Uterus (tissue), 4 donors: ENCODE results near the gene YWHAB. TPM values are rescaled to one million over a fixed set of nuclear protein-coding genes. Genes with fewer than 3 reads are reported as not detected.

Experiments used
- DNase-seq, 2 donors: peaks; one replicate each; pipeline ENCODE4 v3.0.0-alpha.2; 2019 to 2020
- H3K27ac ChIP-seq, 2 donors: fragments of 200-600 bp; sonication (generic); 1 replicate in 1 of 2; 2 replicates in 1 of 2; pipeline ENCODE4 v1.5.1; 2016 to 2018
- H3K27me3 ChIP-seq, 2 donors: fragments of 200-600 bp; sonication (generic); one replicate each; pipeline ENCODE4 v1.5.1; 2018 to 2019; ENCODE audit warnings: control low read depth in 1 of 2
- H3K36me3 ChIP-seq, 2 donors: fragments of 200-600 bp; sonication (generic); one replicate each; pipeline ENCODE4 v1.5.1; 2019; ENCODE audit warnings: control low read depth in 1 of 2
- H3K4me1 ChIP-seq, 2 donors: fragments of 200-600 bp; sonication (generic); one replicate each; pipeline ENCODE4 v1.5.1; 2018 to 2019; ENCODE audit warnings: control low read depth in 1 of 2
- H3K4me3 ChIP-seq, 2 donors: fragments of 200-600 bp; sonication (generic); 1 replicate in 1 of 2; 2 replicates in 1 of 2; pipeline ENCODE4 v1.5.1; 2018 to 2019; ENCODE audit warnings: mild to moderate bottlenecking in 1 of 2
- H3K9me3 ChIP-seq, 2 donors: fragments of 200-600 bp; sonication (generic); one replicate each; pipeline ENCODE4 v1.5.1; 2019; ENCODE audit warnings: control low read depth in 1 of 2
- POLR2A ChIP-seq, 2 donors: fragments of 450-650 bp; IDR thresholded peaks; one replicate each; pipeline ENCODE4 v1.6.1; 2016; ENCODE audit warnings: antibody characterized with exemption in 2 of 2, mild to moderate bottlenecking in 1 of 2, moderate library complexity in 1 of 2
- intact Hi-C: fragments of 100-400 bp; cut with DNase I; formaldehyde crosslinking; loops from one replicate; pipeline ENCODE4 v1.15.1; 2023; ENCODE audit warnings: low total_unique reads
- total RNA-seq, 4 donors: library from RNA; depleted of rRNA in 3 of 4; stranded (reverse); fragments of >200 nt in 3 of 4; gene quantifications; one replicate each; pipeline versions ENCODE4 v1.1.0 to v1.2.4, GENCODE V29; 2014 to 2023
- TF ChIP-seq, protein P1 (sequence below), 4 experiments: fragments of 200-600 bp in 2 of 4; fragments of 450-650 bp in 2 of 4; sonication (generic) in 2 of 4; IDR thresholded peaks; one replicate each; pipeline ENCODE4 v1.5.1; 2016 to 2019; ENCODE audit warnings: antibody characterized with exemption in 4 of 4, mild to moderate bottlenecking in 2 of 4, moderate library complexity in 1 of 4
- donor health status: DM: yes; HTN: yes; CAD: no.

Gene YWHAB
- 100 to 1,000 TPM in 2 of 4 donors, 10 to 100 TPM in 2; 54.3 to 131 (median 108) TPM for total RNA-seq

DNA sequence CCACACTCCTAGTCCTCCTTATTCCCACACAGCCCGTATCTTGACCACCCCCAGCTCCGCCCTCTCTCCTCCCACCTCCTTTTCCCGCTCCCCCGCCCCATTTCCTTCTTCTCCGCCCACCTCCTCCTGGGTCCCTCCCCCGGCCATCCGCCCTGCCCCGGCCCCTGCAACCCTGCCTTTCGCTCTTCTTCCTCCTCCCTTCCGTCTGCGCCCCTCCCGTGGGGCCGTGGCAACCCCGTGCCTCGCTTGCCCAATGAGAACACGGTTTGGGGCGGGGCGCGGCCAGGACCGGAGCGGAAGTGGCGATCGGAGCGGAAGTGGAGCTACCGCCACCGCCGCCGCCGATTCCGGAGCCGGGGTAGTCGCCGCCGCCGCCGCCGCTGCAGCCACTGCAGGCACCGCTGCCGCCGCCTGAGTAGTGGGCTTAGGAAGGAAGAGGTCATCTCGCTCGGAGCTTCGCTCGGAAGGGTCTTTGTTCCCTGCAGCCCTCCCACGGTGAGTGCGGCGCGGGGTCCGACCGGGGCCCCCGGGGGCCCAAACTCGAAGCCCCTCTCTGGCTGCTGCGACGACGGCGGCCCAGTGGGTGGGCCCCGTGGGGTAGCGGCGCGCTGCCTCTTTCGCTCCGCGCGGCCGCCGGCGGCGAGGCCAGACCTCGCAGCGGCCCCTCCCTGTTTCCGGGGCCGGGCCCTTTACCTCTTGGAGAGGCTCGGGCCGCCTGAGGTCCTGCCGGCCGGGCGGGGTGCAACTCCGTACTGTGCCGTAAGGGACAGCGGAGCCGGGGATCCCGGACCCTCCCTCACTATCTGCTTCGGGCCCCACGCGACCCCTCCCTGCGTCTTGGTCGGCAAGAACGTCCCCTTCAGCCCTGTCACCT, at the start of gene YWHAB:
Gene YWHAB, plus strand, starts transcription at position 314 of the 874 bp plus-strand sequence. CDS start 15,829 bp downstream, outside the sequence.
- H3K36me3 ChIP-seq, result no peaks in the 10 kb centered on the region
- peak; percentile 98 to 99 for DNase-seq
- intact Hi-C loops, result loop anchor here (10.0 kb wide), 1 partner anchor 79 kb away; the partner anchor contains the start of genes STK4 and TOMM34
- peaks cover 0 to 9% of the 10 kb centered on the region in 2 donors for H3K4me1 ChIP-seq
- H3K4me3 ChIP-seq, result peak within 1 kb of the TSS; percentile 94 to 99
- TF ChIP-seq POLR2A (IDR thresholded peaks at IDR 0.05), result peak; percentile 45 to 79
- TF ChIP-seq, protein P1, sequence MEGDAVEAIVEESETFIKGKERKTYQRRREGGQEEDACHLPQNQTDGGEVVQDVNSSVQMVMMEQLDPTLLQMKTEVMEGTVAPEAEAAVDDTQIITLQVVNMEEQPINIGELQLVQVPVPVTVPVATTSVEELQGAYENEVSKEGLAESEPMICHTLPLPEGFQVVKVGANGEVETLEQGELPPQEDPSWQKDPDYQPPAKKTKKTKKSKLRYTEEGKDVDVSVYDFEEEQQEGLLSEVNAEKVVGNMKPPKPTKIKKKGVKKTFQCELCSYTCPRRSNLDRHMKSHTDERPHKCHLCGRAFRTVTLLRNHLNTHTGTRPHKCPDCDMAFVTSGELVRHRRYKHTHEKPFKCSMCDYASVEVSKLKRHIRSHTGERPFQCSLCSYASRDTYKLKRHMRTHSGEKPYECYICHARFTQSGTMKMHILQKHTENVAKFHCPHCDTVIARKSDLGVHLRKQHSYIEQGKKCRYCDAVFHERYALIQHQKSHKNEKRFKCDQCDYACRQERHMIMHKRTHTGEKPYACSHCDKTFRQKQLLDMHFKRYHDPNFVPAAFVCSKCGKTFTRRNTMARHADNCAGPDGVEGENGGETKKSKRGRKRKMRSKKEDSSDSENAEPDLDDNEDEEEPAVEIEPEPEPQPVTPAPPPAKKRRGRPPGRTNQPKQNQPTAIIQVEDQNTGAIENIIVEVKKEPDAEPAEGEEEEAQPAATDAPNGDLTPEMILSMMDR (IDR thresholded peaks at IDR 0.05), result peak in 2 of 4 experiments; percentile 10 to 14
- no peaks in the 10 kb centered on the region for H3K9me3 ChIP-seq
- peak within 1 kb of the TSS; percentile 93 to 97 for H3K27ac ChIP-seq
- no peaks in the 10 kb centered on the region for H3K27me3 ChIP-seq

GRCh38 chr20:44836601-44837120, 48.8 kb upstream of the YWHAB start:
- no peak for DNase-seq
- H3K27ac ChIP-seq, result no peak overlapping the region
- TF ChIP-seq, protein P1 (IDR thresholded peaks at IDR 0.05), result no peak
- TF ChIP-seq POLR2A (IDR thresholded peaks at IDR 0.05), result no peak
- H3K4me1 ChIP-seq, result no peaks in the 10 kb centered on the region
- no peak overlapping the region for H3K4me3 ChIP-seq
- no peaks in the 10 kb centered on the region for H3K36me3 ChIP-seq
- peaks cover 0 to 6% of the 10 kb centered on the region in 2 donors for H3K27me3 ChIP-seq
- intact Hi-C loops, result no loop called here
- H3K9me3 ChIP-seq, result no peaks in the 10 kb centered on the region

- H3K27me3 ChIP-seq, result peaks cover 0 to 6% of the 10 kb centered on the region in 2 donors
- H3K4me3 ChIP-seq, result no peak overlapping the region
- H3K27ac ChIP-seq, result no peak overlapping the region
- H3K36me3 ChIP-seq, result no peaks in the 10 kb centered on the region
- TF ChIP-seq, protein P1 (IDR thresholded peaks at IDR 0.05), result no peak
- no peak for TF ChIP-seq POLR2A (IDR thresholded peaks at IDR 0.05)
- intact Hi-C loops, result no loop called here
- H3K9me3 ChIP-seq, result no peaks in the 10 kb centered on the region
- no peak for DNase-seq
- no peaks in the 10 kb centered on the region for H3K4me1 ChIP-seq
Observed at GRCh38 chr20:44837946-44838345, 47.6 kb upstream of the YWHAB start.

GRCh38 chr20:44838521-44838920, 47.0 kb upstream of the YWHAB start:
- no peak overlapping the region for H3K27ac ChIP-seq
- DNase-seq, result no peak
- intact Hi-C loops, result no loop called here
- no peaks in the 10 kb centered on the region for H3K36me3 ChIP-seq
- no peaks in the 10 kb centered on the region for H3K4me1 ChIP-seq
- H3K9me3 ChIP-seq, result no peaks in the 10 kb centered on the region
- H3K4me3 ChIP-seq, result no peak overlapping the region
- TF ChIP-seq, protein P1 (IDR thresholded peaks at IDR 0.05), result no peak
- TF ChIP-seq POLR2A (IDR thresholded peaks at IDR 0.05), result no peak
- peaks cover 0 to 6% of the 10 kb centered on the region in 2 donors for H3K27me3 ChIP-seq

GRCh38 chr20:44839481-44839880, 46.0 kb upstream of the YWHAB start:
- Histone ChIP-seq H3K27ac (no peak overlapping the region), H3K4me3 (no peak overlapping the region), H3K27me3 (peaks cover 0 to 6% of the 10 kb centered on the region in 2 donors), H3K4me1 (no peaks in the 10 kb centered on the region), H3K9me3 (no peaks in the 10 kb centered on the region), H3K36me3 (no peaks in the 10 kb centered on the region)
- intact Hi-C loops, result no loop called here
- no peak for TF ChIP-seq POLR2A (IDR thresholded peaks at IDR 0.05)
- TF ChIP-seq, protein P1 (IDR thresholded peaks at IDR 0.05), result no peak
- no peak for DNase-seq
